Midbrain (tissue), 1 donor: ENCODE data around the gene NR2F1-AS1.
"Not testable (repeated sequence)": the region's sequence is repeated elsewhere in the genome, so short reads cannot be mapped to it uniquely, and the experiment has no call there.

ENCODE experiments used
- DNase-seq: peaks from one replicate; lab custom pipeline; 2025; lab: John Stamatoyannopoulos, UW

Gene NR2F1-AS1

DNA sequence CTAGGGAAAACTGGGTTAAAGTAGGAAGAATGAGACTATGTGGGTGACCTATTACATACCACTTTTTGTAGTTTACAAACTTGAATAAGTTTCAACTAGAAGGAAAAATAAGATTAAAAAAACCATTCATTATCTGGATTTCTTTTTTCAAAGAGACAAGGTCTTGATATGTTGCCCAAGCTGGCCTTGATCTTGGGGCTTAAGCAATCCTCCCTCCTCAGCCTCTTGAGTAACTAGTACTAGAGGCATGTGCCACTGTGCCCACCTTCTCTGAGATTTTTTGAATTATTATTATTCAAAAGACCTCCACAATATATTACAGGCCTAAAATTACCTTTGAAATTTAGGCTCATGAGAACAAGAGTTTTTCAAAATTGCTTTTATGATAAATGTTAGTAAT is 63.2 kb downstream of the NR2F1-AS1 start:
- no peak for DNase-seq

DNA sequence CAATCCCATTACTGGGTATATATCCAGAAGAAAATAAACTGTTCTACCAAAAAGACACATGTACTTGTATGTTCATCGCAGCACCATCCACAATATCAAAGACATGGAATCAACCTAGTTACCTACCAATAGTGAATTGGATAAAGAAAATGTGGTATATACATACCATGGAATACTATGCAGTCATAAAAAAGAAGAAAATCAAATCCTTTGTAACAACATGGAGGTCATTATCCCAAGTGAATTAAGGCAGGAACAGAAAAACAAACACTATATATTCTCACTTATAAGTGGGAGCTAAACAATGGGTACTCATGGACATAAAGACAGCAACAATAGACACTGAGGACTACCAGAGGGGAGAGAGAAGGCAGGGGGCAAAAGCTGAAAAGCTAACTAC is 67.7 kb downstream of the NR2F1-AS1 start:
- no peak for DNase-seq

- DNase-seq: no peak
These were observed 68.2 kb downstream of the NR2F1-AS1 start for GRCh38 chr5:93512799-93513198.

- no peak for DNase-seq
These were observed 69.6 kb downstream of the NR2F1-AS1 start for GRCh38 chr5:93511445-93511844.

DNA sequence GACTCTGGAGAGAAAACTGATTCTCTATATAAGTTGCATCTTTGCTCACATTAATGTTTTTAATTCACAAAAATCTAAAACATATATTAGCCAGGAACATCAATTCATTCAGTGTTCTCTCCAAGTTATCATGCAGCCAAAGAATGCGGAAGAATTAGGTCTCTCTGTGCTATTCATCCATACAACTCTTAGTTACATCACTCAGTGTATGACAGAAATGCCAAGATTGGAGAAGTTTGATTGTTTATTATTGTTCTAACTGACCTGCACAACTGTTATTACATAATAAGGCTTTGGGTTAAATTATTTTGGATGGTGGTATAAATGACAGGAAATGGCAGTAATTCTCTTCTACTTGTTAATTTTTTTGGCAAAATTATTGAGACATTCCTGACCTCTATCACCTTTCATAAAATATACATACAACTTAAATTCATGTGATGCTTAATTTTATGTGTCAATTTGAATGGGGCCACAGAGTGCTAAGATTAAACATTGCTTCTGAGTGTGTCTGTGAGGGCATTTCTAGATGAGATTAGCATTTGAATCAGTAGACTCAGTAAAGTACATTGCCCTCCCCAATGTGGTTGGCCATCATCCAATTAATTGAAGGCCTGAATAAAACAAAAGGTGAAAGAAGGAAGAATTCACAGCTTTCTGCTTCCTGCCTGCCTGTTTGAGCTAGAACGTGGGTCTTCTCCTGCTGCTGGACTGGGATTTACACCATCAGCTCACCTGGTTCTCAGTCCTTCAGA is 70.2 kb downstream of the NR2F1-AS1 start:
- no peak for DNase-seq

GRCh38 chr5:93505553-93505952 is 75.5 kb downstream of the NR2F1-AS1 start:
- DNase-seq: not testable (repeated sequence)

GRCh38 chr5:93503598-93504067 is 77.4 kb downstream of the NR2F1-AS1 start:
- DNase-seq: no peak

GRCh38 chr5:93497096-93497495 is 83.9 kb downstream of the NR2F1-AS1 start:
- no peak for DNase-seq

DNA sequence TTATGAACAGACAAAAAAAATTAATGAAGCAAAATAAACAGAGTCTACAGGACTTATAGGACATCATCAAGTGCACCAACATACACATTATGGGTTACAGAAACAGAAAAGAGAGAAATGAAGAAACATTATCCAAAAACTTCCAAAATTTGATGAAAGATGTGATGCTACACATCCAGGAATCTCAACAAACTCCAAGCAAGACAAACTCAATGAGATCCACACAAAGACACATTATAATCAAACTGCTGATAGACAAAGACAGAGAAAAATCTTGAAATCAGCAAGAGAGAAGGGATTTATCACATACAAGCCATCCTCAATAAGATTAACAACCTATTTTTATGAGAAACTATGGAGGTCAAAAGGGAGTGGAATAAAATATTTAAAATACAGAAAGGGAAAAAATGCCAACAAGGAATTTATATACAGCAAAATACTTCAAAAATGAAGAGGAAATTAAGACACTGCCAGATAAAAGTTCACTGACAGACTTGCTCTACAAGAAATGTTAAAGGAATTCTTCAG is 101.0 kb downstream of the NR2F1-AS1 start:
- DNase-seq: no peak

GRCh38 chr5:93477816-93478215 is 103.2 kb downstream of the NR2F1-AS1 start:
- DNase-seq: no peak

DNA sequence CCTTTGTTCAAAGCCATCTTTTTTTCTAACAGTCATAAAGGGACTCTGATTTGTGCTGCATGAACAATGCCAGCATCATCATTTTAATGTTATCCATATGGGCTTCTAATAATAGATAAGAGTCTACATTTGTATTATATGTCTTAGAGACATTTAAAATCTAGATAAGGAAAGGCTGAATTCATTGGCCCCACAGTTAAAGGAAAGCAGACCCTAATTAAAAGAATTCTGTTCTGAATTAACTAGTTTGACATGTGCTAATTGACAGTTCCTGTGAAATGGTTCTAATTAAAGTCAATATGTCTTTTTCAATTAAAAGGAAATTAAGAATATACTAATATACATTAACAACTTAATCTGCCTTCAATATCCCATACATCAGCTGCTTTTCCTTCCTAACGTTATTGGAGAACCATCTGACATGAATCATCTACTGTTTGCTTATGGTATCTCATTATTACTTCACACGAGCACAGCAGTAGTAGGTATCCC is 104.7 kb downstream of the NR2F1-AS1 start:
- no peak for DNase-seq

DNA sequence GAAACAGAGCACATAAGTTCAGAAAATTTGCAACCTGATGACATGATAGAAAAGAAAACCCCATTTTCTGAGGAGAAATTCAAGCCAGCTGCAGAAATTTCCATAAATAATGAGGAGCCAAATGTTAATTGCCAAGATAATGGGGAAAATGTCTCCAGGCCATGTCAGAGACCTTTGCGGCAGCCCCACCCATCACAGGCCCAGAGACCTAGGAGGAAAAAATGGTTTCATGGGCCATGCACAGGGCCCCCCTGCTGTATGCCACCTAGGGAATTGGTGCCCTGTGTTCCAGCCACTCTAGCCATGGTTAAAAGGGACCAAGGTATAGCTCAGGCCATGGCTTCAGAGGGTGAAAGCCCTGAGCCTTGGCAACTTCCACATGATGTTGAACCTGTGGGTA is 118.1 kb downstream of the NR2F1-AS1 start:
- no peak for DNase-seq

DNA sequence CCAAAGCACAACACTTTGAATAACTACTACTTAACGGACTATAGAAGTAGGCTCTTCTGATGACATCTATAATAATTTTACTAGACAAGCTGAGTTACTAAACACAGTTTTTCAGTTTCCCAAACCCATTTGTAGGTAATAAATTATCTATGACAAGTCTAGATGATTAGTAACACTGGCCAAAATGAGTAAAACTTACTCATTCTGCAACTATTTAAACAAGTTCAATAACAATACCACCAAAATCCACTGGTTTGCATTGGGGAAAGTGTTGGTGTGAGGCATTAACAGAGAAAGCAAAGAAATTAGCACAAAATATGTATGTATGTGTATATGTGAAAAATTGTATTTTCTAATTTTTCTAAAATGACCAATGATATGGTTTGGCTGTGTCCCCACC is 119.3 kb downstream of the NR2F1-AS1 start:
- DNase-seq: no peak

GRCh38 chr5:93460286-93460685 is 120.7 kb downstream of the NR2F1-AS1 start:
- DNase-seq: no peak

DNA sequence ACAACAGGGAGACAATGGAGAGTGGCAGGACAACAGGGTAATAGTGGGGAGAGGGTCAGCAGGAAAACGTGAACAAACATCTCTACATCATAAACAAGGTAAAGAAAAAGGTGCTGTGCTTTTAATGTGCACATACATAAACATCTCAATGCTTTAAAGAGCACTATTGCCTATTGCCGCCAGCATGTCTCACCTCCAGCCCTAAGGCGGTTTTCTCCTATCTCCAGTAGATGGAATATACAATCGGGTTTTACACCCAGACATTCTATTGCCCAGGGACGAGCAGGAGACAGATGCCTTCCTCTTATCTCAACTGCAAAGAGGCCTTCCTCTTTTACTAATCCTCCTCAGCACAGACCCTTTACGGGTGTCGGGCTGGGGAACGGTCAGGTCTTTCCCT is 124.2 kb downstream of the NR2F1-AS1 start:
- not testable (repeated sequence) for DNase-seq

GRCh38 chr5:93454896-93455295 is 126.1 kb downstream of the NR2F1-AS1 start:
- no peak for DNase-seq

DNA sequence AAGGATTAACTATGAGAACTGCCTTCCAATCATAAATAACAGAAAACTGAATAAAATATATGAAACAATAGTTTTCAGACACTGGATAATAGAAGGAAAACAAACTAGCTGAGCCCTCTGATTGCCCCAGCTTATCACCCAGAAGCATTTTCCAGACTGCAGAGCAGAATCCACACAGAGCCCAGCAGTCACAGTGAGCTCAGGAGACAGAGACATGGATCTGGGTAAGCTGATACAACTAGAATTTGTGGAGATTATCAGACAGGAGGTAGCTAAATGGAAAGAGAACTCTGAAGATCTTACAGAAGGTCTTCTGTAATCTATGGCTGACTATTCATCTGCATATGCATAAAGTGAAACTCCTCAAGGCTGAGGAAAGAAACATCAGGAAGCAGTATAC is 128.8 kb downstream of the NR2F1-AS1 start:
- DNase-seq: no peak

DNA sequence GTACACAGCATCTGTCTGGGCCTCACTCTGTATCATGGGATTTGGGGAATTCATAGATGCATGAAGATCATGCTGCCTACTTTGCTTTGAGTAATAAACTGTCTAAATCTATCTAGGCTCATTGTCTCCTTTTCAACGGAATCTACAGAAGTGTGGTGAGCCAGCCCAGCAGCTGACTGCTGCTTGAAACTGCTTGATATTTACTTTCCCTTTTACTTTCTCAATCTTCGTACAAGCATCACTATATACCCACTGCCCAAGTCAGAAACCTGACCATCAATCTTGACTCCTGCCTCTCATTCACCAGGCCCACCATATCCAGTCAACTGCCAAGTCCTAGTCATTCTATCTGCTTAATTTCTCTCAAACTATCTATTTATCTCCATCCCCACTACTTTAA is 142.9 kb downstream of the NR2F1-AS1 start:
- no peak for DNase-seq

GRCh38 chr5:93436083-93436482 is 144.9 kb downstream of the NR2F1-AS1 start:
- DNase-seq: no peak

DNA sequence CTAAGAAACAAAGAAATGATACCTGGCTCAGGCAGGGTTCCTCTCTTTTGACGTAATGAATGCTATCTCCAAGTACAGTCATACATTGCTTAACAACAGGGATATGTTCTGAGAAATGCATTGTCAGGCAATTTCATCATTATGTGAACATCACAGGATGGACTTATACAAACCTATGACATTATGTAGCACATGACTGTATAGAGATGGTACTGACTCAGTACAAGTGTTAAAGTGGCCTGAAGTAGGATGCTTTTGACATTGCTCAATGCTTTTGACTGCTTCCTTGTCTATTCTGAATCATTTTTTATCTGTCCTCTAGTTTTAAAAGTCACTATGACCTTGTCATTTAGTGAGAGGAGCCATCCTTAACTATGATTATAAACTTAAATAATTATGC is 147.6 kb downstream of the NR2F1-AS1 start:
- no peak for DNase-seq

- no peak for DNase-seq
These were observed 149.8 kb downstream of the NR2F1-AS1 start for GRCh38 chr5:93431250-93431649.

DNA sequence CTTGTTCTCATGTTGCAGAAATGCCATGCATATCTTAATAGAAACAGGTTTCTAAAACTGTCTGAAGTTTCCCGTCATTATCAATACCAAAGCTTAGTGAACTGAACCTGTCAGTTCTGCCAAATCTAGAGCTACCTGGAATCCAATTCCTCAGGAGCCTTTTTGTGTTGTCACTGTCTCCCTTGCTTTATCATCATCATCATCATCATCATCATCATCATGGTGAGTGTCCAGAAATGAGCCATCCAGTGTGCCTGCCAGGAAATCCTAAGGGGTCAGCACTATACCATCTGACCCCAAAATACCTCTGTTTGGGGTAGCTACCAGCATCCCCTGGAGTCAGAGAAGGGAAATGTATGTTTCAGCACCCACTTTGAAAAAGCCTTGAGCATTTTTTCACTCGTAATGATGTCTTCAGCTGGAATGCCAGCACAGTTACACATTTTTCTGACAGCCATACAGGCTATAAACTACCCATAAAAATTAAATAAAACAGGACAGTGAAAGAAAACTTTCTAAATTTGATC is 150.3 kb downstream of the NR2F1-AS1 start:
- no peak for DNase-seq

GRCh38 chr5:93430118-93430517 is 150.9 kb downstream of the NR2F1-AS1 start:
- no peak for DNase-seq
